Cardiac muscle cell (in vitro differentiated cells and primary cell): ENCODE results near the gene SLC22A31. TPM values are rescaled to one million over a fixed set of nuclear protein-coding genes. Genes with fewer than 3 reads are reported as not detected.

Experiments used
- DNase-seq, 2 donors: peaks; one replicate each; pipeline versions ENCODE4 v3.0.0 to v3.0.0-alpha.2; 2010 to 2017; ENCODE audit warnings: low read depth in 1 of 2, low spot score in 1 of 2
- H3K27ac ChIP-seq: fragments of 200-600 bp; sonication (generic); 2 replicates; pipeline ENCODE4 v1.5.1; 2016
- H3K27me3 ChIP-seq: fragments of 200-600 bp; sonication (generic); 2 replicates; pipeline ENCODE4 v1.6.0; 2016; ENCODE audit warnings: control low read depth
- H3K36me3 ChIP-seq: fragments of 200-600 bp; sonication (generic); 2 replicates; pipeline ENCODE4 v1.5.1; 2016; ENCODE audit warnings: control low read depth
- H3K4me1 ChIP-seq: fragments of 200-600 bp; sonication (generic); 2 replicates; pipeline ENCODE4 v1.8.1; 2017; ENCODE audit warnings: low read depth, mild to moderate bottlenecking, mixed run types
- H3K4me3 ChIP-seq: fragments of 200-600 bp; sonication (generic); 2 replicates; pipeline ENCODE4 v1.5.1; 2016; ENCODE audit warnings: mild to moderate bottlenecking
- H3K9me3 ChIP-seq: fragments of 200-600 bp; sonication (generic); 2 replicates; pipeline ENCODE4 v1.5.1; 2017; ENCODE audit warnings: low read depth, mild to moderate bottlenecking, control low read depth
- polyA plus RNA-seq: library from polyadenylated mRNA; unstranded; fragments of >200 nt; fragmentation: Nextera tagmentation; extraction: Ambion mirVana; gene quantifications from 2 replicates; pipeline ENCODE4 v1.2.1, GENCODE V29; 2016
- total RNA-seq: library from RNA; depleted of rRNA; stranded (reverse); fragments of >200 nt; gene quantifications from 2 replicates; pipeline ENCODE4 v1.2.3, GENCODE V29; 2016
- TF ChIP-seq, protein P1 (sequence below): IDR thresholded peaks from 2 replicates; pipeline ENCODE4 v1.5.1; 2012; ENCODE audit warnings: low read depth, mild to moderate bottlenecking, low read length

Gene SLC22A31
- total and polyA plus RNA-seq, 2 experiments from 2014 or later: 10.9 to 39.4 TPM

DNA sequence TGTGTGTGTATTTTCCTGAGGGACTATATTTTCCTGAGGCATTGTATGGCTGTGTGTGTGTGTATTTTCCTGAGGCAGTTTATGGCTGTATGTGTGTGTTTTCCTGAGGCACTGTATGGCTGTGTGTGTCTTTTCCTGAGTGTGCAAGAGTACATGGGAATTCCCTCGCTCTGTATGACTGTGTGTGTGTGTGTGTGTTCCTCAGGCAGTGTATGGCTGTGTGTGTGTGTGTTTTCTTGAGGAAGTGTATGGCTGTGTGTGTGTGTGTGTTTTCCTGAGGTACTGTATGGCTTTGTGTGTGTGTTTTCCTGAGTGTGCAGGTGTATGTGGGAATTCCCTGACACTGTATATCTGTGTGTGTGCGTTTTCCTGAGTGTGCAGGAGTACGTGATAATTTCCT is 21.3 kb upstream of the SLC22A31 start:
- DNase-seq: no peak
- no peaks in the 10 kb centered on the region for H3K9me3 ChIP-seq
- no peak overlapping the region for H3K27ac ChIP-seq
- no peaks in the 10 kb centered on the region for H3K27me3 ChIP-seq
- TF ChIP-seq, protein P1, sequence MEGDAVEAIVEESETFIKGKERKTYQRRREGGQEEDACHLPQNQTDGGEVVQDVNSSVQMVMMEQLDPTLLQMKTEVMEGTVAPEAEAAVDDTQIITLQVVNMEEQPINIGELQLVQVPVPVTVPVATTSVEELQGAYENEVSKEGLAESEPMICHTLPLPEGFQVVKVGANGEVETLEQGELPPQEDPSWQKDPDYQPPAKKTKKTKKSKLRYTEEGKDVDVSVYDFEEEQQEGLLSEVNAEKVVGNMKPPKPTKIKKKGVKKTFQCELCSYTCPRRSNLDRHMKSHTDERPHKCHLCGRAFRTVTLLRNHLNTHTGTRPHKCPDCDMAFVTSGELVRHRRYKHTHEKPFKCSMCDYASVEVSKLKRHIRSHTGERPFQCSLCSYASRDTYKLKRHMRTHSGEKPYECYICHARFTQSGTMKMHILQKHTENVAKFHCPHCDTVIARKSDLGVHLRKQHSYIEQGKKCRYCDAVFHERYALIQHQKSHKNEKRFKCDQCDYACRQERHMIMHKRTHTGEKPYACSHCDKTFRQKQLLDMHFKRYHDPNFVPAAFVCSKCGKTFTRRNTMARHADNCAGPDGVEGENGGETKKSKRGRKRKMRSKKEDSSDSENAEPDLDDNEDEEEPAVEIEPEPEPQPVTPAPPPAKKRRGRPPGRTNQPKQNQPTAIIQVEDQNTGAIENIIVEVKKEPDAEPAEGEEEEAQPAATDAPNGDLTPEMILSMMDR: no peak
- H3K4me3 ChIP-seq: no peak overlapping the region
- peaks cover 22% of the 10 kb centered on the region for H3K36me3 ChIP-seq
- H3K4me1 ChIP-seq: peaks cover 3% of the 10 kb centered on the region

DNA sequence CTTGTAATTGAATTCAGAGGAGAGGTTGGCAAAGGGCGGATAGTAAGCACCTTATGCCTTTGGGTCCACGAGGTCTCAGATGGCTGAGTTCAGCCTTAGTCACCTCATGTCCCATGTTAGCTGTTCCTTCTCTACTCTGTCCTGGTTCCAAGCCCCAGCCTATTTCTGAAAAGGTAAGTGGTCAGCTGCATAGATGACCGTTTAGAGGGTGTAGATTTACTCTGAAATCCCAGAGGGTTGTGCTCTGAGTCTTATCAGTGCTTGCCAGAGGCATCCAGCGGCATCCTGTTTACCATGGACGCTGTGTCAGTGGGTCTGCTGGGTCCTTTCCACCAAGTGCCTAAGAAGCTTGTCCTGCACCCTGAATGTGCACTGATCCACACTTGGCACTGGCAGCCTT is 19.0 kb upstream of the SLC22A31 start:
- TF ChIP-seq, protein P1: no peak

DNA sequence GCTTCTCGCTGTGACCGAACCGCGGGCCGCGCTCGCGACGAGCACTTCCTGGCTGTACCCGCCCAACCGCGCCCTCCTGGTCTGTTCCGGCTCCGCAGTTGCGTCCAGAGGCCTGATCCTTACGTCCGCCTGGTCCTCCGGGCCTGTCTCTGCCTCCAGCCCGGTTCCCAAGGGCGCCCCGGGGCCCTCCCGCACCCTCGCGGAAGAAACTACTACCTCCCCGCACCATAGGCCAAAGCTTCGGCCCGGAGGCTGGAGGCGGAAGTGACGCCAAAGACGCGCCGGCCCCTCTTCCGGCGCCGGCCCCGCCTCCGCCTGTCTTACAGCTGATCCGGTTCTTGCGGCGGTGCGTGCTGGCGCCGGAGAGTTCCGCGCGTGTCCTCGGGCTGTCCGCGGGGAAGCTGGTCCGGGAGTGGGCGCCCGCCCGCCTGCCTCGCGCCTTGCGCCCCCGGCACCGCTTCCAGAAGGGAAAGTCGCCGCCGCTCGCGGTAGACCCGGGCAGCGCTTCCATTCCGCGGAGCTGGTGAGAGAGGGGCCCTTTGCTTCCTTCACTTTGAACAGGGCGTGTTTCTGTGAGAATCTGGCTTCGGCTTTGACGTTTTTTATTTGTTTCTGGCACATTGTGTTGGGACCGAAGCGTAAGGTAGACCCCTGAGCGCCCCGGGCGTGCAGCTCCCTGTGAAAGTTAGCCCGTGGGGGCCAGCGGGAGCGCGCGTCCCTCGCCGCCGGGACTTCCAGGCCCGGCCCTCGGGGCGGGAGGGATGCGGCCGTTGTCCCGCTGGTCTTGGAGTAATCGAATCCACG is 17.3 kb upstream of the SLC22A31 start, which contains the start of gene ZNF778:
TSS of gene ZNF778 (plus strand) at position 316 of the 804 bp plus-strand sequence. CDS start 3,425 bp downstream, outside the sequence.
- Histone ChIP-seq H3K36me3 (peaks cover 8% of the 10 kb centered on the region), H3K27me3 (no peaks in the 10 kb centered on the region), H3K27ac (peak within 1 kb of the TSS; percentile 98), H3K4me1 (peaks cover 3% of the 10 kb centered on the region), H3K4me3 (peak within 1 kb of the TSS; percentile 98), H3K9me3 (no peaks in the 10 kb centered on the region)
- peak; percentile 87 to 92 for DNase-seq
- TF ChIP-seq, protein P1: no peak

More for the DNA sequence above, 19.0 kb upstream of the SLC22A31 start:
- H3K36me3 ChIP-seq: peaks cover 15% of the 10 kb centered on the region
- H3K9me3 ChIP-seq: no peaks in the 10 kb centered on the region
- H3K4me3 ChIP-seq: no peak overlapping the region
- H3K27me3 ChIP-seq: no peaks in the 10 kb centered on the region
- no peak for DNase-seq
- H3K27ac ChIP-seq: no peak overlapping the region
- H3K4me1 ChIP-seq: peaks cover 3% of the 10 kb centered on the region

DNA sequence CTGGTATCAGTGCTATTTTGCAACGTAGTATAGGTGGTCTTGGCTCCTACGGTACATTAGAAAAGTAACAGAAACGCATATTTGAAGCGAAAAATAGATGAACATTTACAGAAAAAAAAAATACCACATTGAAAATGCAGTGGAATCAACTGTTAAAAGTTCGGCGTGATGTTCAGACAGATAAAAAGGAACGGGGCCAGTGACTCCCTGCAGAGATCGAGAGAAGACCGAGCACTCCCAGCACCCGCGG is 16.7 kb upstream of the SLC22A31 start:
- TF ChIP-seq, protein P1: no peak
- Histone ChIP-seq H3K9me3 (no peaks in the 10 kb centered on the region), H3K36me3 (peaks cover 4% of the 10 kb centered on the region), H3K27me3 (no peaks in the 10 kb centered on the region), H3K4me3 (peak overlapping the region; percentile 98), H3K4me1 (peaks cover 3% of the 10 kb centered on the region), H3K27ac (peak overlapping the region; percentile 98)
- no peak for DNase-seq

DNA sequence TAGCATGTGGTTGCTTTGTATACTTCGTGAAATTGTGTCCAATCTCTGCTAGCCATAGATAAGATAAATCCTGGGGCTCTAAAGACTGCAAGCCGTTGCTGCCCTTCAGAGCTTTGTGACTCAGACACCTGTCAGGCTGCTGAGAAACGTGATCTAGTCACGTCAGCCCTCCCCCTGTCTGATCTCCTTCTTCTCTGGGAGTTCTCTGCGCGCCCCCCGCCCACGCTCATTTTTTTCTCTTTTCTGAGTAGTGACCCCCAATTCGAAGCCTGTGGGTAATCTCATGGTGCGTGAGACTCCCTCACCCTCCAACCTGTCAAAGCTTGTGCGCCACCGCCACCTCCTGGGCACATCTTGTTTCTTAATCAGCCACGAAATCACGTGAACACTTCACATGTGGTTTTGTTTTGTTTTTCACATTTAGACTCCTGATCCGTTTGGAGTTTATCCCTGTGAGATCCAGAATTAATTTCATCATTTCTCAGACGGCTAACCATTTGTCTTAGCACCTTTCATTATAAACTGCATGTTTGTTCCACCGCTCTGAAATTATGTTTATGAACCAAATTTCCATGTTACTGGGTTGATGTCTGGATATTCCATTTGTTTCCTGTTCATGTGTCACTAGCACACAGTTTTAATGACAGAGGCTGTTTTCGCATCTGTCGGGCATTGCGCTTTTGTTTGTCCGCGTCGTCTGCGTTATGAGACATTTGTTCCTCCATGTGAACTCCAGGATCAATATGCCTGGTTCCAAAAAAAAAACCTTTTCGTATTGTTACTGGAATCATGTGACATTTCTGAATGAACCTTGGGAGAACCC is 16.2 kb upstream of the SLC22A31 start:
- H3K4me1 ChIP-seq: peaks cover 3% of the 10 kb centered on the region
- TF ChIP-seq, protein P1: peak; percentile 68

More for the DNA sequence above, 16.2 kb upstream of the SLC22A31 start:
- DNase-seq: peak; percentile 77 to 86
- no peaks in the 10 kb centered on the region for H3K9me3 ChIP-seq
- H3K4me3 ChIP-seq: peak overlapping the region; percentile 98
- no peaks in the 10 kb centered on the region for H3K27me3 ChIP-seq
- H3K36me3 ChIP-seq: no peaks in the 10 kb centered on the region
- peak overlapping the region; percentile 98 for H3K27ac ChIP-seq
